HG03039 (cell line): ENCODE measurements around the gene FDX2.
"Not testable (repeated sequence)": the region's sequence is repeated elsewhere in the genome, so short reads cannot be mapped to it uniquely, and the experiment has no call there.

Source experiments
- ATAC-seq: cut with Tn5 transposase; IDR thresholded peaks from one replicate; pipeline ENCODE4 v1.9.1; 2021; ENCODE audit warnings: mild to moderate bottlenecking, moderate library complexity; ENCODE audit not compliant: unreplicated experiment

The FDX2 gene

DNA sequence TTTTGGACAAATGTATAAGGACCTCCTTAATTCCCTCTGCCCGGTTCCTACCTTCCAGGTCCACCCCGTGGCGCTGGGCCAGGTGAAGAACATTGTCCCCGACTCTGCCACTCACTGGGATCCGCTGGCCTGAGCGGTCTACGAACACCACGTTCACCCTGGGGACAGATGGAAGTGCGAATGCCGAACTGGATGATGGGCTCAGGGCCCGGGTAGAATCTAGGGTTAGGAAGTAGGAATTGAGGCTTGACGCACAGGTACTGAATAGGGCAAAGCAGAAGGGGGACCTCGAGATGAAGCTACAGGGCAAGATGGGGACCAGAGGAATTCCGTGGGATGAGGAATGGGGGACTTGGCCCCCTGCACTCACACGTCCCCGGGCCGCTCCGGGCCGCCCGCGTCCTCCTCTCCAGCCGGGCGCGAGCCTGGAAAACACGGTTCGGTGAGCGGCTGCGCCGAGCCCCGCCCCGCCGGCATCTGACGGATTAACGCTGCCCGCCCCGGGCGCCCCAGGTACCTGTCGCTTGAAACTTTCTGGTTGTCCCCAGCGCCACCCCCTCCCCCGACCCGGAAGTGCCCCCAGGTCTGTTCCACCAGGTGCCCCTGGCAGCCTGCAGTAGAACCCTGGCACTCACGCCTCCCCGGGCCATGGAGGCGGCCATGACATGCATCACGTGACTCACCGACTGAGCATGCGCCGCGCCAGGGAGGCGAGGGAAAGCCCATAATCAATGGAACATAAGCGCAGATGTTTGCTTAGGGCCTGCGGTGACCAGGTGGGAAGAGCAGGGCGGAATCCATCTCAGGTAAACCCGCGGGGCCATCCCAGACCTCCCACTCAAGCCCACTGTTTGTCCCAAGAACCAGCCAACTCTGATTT lies at the start of gene FDX2:
Gene FDX2 (minus strand): TSS at position 681 of the 880 bp plus-strand sequence. CDS start 19 bp downstream, at position 662.
- no peak for ATAC-seq

DNA sequence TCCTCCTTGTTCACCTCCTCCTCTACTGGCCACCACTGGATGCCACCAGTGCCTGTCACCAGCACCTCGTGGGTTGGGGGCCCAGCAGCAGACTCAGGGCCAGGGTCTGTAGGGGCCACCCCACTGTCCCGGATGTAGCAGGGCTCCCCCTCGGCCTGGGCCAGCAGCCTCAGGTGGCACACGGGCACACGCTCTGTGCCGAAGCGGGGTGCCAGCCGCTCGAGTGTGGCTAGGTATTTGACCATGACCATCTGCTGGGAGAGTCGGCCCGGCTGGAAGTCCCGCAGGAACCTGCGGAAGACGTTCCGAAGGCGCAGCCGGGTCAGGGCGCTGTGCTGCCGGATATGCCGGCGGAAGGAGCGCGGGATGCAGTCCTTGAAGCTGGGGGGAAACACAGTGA lies 49.7 kb upstream of the FDX2 start:
- ATAC-seq: no peak

DNA sequence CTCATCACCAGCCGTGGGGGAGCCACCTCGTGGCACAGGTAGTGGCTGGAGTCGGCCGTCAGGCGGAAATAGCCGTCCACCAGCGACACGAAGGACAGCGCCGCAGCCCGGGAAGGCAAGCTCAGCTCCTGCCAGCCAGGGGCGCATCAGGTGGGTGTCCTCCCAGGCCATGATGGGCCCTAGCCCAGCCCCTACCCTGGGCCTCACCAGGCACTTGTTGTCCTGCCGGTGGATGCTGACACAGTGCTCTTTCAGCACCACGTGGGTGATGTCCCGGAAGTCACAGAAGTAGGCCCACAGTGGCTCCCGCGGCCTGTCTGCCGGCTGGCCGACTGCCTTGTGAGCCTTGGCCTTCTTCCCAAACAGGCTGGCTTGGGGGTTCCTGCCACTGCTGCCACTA lies 48.8 kb upstream of the FDX2 start:
- ATAC-seq: no peak

DNA sequence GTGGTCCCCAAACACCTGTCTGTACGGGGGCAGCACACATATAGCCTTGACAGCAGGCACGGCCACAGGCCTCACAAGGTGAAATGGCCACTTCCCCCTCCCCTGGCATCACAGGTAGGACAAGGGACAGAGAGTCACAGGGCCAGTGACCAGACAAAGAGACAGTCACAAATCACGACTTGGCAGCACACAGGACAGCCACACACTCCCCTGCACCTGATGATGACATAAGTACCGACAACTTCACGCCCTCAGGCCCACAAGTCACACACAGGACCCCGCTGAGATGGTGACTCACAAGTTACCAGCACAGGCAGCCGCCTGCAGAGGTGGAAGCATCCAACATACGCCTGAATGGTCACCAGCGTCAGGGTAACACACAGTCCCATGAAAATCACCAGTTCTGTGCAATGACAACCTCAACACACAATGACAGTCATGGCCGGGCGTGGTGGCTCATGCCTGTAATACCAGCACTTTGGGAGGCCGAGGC lies 48.0 kb upstream of the FDX2 start:
- ATAC-seq: no peak

DNA sequence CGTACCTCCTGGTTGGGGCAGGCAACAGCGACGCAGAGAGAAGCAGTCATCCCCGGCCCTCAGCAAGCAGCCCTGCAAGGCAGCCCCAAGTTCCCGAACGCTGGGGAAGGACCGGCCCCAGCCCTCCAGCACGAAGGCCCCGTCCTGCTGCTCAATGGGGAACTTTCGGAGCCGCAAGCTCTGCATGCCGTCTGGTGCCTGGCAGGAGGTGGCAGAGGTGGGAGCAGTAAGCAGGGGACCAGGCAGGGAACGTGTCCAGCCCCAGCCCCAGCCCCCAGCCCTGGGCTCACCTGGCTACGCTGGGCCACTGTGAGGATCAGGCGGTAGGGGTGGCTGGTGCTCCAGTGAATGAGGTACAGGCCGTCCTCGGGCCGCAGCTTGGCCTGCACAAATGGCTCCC lies 46.4 kb upstream of the FDX2 start:
- no peak for ATAC-seq

DNA sequence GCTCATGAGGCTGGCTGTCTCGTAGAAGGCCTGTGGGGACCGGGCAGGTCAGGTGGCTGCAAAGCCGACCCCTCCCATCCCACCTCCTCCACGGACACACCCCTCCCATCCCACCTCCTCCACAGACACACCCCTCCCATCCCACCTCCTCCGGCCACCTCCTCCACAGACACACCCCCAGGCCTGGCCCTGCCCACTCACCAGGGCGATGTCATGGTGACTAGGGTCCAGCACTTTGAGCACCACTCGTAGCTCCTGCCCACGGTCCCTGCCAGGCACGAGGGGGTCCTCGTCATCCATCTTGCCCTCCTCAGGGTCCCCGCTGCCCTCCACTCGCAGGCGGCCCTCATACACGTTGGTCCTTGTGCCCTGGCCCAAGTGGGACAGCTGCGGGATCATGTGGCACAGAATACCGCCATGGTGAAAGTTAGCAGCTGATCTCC lies 45.8 kb upstream of the FDX2 start:
- ATAC-seq: no peak

DNA sequence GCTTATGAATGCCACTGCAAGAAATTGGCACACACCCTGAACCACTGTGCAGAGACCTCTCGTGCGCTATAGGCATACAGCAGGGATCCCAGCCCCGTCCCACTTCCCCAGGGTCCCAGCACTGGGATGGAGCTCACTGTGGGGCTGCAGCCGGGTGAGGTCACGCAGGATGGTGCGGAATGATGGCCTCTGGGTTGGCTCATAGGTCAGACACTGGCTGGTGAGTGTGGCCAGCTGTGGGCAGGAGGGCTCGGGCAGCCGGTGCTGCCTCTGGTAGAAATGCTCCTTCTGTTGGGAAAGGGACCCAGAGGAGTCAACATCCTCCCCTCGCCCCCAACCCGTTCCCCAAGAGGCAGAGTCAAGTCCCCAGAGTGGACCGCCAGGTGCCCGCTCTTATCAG lies 40.6 kb upstream of the FDX2 start:
- ATAC-seq: no peak

DNA sequence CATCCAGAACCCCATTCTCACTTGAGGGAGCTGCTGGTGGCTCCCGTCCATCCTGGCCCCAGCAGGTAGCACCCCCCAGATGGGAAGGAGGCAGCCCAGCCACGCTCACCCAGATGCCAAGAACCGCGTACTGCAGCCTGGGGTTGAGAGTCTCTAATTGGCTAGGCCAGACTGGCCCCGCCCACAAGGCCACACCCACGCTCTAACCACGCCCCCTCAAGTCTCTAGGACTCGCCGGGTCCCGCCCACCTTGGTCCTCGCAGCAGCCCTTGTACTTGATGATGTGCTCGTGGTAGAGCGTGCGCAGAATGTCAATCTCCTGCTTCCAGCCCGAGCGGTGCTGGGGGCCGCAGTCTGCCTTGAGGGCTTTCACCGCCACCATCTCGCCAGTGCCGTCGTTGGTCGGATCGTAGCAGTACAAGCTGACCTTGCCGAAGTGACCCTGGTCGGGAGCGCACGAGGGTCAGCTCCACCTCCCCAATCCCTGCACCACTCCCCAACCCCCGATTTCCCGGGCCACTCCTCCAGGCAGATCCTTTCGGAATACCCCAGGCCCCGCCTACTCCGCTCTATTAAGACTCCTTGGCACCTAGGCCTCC lies 38.1 kb upstream of the FDX2 start:
- ATAC-seq: no peak

DNA sequence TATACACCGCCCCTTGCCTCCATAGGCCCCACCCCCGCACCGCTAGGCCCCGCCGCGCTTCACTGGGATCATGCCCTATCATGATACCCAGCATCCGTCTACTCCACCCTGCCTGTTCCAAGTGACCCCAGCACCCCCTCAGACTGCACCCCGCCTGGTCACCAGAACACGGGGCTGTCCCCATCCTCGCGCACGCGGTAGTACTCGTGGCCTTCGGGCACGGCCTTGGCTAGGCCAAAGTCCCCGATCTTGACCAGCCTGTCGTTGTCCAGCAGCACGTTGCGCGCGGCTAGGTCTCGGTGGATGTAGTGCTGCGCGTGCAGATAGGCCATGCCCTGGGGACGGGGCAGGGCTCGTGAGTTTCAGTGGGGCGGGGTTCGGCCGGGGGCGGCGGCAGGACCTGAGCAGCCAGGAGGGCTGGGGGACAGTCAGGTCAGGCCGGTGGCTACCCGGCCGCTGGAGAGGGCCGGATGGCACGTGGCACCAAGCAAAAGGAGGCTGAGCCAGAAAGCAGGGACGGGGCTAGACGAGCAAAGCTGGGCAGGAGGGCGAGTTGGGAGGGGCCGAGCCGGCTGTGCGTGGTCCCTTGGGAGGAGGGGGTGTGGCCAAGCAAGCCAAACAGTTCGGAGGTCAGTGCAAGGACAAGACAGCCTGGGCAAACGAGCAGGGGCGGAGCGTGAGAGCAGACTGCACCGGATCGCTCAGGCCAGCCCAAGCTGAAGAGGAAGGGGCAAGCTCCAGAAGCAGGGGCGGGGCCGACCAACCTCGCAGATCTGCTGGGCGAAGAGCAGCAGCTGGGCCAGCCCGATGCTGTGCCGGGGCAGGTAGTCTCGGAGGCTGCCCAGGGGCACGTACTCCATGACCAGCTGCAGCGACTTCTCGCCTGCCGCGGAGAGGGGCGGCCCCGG lies 37.2 kb upstream of the FDX2 start:
- no peak for ATAC-seq

DNA sequence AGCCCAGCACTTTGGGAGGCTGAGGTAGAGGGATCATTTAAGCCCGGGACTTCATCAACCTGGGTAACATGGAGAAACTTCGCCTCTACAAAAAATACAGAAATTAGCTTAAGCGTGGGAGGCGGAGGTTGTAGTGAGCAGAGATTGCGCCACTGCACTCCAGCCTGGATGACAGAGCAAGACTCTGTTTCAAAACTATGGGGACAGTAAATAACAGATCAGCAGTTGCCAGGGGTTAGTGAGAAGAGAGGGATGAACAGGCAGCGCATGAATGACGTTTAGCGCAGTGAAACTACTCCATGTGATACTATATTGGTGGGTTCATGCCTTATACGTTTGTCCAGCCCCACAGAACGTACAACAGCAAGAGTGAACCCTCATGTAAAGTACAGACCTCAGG lies 30.7 kb upstream of the FDX2 start:
- no peak for ATAC-seq

DNA sequence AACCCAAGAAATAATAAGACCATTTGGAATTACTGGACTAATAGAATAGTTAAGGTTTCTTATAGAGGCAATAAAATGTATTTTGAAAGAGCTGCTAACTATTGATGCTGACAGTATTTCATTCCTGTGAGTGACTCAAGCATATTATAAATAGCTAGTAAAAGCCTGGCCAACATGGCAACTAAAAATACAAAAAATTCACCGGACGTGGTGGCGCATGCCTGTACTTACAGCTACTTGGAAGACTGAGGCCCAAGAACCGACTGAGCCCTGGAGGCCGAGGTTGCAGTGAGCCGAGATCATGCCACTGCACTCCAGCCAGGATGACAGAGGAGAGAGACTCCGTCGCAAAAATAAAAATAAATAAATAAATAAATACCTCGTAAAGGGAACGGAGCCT lies 29.0 kb upstream of the FDX2 start:
- no peak for ATAC-seq

DNA sequence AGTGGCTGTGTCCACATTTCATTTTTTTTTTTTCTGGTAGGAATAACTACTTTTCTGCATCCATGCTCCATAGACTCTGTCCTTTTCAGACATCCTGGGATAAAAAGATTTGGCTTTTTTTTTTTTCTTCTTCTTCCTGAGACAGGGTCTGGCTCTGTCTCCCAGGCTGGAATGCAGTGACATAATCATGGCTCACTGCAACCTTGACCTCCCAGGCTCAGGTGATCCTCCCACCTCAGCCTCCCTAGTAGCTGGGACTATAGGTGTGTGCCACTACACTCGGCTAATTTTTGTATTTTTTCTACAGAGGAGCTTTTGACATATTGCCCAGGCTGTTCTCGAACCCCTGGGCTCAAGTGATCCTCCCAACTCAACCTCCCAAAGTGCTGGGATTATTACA lies 27.7 kb upstream of the FDX2 start:
- ATAC-seq: no peak

DNA sequence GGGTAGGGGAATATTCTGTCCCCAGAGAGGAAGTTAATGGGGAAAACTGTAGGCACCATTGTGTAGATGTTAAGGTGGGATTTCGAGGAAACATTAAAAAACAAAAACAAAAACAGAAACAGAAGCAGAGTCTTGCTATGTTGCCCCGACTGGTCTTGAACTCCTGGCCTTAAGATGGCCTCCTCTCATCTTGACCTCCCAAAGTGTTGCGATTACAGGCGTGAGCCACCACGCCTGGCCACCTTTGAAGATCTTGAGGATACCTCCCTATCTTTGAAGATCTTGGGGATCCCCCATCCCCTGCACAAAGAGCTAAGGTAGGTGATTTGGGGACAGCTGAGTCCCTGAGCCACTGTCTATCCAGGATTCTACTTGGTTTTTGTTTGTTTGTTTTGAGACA lies 24.2 kb upstream of the FDX2 start:
- no peak for ATAC-seq

DNA sequence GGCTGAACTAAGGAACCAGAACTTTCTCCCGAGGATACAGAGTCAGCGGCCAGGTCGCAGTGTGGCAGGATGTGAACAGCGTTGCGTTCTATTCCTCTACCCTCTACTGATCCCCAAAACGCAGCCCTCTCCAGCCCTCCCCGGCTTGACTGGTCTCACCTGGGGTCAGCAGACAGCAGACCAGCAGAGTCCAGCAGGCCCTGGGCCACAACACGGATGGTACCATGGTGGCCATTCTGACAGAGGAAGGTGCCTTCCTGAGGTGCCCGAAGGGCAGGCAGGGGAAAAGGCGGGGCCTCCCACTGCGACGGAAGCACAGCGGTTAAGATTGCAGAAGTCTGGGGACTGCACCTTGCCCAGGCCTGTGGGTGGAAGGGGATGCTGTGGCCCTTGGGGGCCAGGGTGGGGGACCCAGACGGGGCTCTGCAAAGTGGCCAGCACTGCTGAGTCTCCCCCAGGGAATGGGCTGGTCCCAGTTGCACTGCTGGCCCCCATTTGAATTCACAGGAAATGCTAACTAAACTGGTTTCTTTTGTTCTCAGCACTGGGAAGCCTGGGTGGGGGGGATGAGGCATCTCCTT lies 23.7 kb upstream of the FDX2 start, which contains the start of gene ICAM3:
Gene ICAM3 (minus strand): TSS at position 245 of the 581 bp plus-strand sequence. CDS start 10 bp downstream, at position 235.
- peak; percentile 45 for ATAC-seq

DNA sequence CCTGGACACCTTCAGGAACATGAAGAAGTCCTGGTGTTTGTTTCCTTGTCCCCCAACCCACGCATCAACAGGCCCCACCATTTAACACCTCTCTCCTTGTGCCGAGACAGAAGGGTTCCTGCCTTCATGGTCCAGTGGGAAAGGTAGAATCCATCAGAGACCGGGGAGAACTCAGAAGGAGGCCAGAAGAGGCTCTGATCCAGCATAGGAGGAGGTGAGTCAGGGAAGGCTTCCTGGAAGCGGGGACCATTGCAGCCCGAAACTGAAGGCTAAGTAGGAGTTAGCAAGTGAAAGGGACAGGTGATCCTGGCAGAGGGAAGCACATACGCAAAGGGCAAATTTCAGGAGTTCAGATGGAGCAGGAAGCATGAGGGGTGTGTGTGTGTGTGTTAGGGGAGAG lies 23.1 kb upstream of the FDX2 start:
- no peak for ATAC-seq

DNA sequence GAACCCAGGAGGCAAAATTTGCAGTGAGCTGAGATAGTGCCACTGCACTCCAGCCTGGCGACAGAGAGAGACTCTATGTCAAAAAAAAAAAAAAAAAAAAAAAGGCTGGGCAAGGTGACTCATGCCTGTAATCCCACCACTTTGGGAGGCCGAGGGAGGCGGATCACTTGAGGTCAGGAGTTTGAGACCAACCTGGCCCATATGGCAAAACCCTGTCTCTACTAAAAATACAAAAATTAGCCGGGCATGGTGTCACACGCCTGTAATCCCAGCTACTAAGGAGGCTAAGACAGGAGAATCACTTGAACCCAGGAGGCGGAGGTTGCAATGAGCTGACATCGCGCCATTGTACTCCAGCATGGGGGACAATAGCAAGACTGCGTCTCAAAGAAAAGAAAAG lies 20.9 kb upstream of the FDX2 start:
- not testable (repeated sequence) for ATAC-seq

DNA sequence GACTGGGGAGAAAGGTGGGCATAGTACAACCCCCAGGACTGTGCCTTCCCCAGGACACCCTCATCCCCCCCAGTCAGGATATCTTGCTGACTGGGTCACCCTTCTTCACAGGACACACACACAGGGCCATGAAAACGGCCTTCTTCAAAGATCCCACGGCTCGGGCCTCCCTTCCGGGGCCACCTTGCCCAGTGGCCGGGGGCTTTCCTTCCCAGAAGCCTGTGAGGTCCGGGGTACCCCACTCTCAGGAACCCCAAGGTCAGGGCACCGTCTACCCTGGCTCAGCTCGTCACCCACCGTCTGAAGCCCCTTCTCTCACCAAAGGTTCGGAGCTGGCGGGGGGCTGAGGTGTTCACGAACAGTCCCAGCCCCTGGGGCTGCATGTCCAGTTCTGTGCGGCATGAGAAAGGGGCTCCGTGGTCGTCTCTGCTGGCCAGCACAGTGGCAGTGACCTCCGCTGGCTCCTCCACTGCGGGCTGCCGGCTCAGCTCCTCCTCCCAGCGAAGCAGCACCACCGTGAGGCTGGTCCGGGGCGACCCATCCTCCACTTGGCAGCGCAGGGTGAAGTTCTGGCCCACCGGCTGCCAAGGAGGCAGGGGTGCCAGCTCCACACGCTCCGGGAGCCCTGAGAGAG lies 19.7 kb upstream of the FDX2 start:
- ATAC-seq: no peak

DNA sequence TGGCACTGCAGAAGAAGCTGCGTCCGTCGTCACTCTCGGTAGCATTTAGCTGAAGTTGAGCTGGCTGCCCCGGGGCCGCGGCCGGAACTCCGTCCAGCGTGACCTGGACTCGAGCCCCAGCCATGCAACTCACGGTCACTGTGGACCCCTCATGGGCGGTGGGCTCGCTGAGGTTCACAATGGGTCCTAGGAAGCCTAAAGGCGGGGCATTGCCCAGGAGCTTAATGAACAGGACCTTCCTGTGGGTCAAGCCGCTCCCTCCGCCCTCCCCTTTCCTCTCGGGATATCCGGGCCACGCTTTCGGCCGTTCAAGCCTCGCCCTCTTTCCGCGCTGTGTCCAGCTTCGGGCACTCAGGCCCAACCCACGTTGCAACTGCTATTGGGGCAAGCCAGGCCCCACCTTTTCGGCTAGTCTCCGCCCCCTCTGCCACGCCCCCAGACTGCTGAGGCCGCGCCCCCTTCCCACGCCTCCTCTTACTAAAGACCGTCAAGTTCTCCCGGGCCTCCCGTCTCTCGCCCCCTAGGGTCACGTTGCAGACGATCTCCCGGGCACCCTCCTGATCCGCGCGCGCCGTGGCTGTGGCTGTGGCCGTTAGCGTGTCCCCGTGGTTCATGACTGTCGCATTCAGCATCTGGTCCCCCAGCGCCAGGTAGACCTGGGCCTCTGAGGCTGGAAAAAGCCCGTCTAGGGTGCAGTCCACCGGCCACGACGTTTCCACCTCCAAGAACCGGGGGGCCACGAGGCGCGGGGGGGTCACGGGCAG lies 19.0 kb upstream of the FDX2 start:
- ATAC-seq: no peak

DNA sequence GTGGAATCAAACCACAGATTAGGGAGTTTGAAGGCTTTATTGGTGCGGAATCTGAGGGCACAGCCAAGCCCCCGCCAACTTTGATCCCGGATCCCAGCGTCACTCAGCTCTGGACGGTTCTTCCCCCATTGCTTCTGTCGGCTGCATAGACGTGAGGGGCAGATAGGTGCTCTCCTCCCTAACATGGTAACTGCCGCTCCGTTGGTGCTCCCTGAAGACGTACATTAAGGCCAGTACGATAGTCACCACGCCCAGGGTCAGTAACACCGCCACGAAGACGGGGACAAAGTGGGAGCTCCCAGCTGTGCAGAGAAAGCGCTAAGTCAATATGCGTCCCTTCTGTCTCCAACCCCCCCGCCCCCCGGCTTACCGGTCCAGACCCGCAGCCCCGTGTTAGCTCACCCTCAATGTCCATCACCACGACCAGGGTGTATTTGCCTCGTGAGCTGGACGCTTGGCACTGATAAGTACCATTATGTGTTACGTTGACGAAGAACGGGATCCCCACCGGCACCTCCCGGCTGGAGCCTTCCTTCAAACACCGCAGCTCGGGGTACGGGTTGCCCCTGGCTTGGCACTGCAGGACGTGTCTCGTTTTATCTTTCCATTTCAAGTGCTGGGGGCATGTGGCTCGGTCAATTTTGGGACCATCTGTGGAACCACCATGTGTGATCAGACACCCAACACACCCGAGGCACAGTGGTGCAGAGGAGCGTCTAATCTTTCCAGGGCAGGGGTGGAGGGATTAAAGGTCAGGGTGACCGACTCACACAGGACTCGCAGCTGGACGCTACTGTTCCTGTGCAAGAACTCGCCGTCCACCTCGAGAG lies 18.2 kb upstream of the FDX2 start:
- ATAC-seq: no peak
